Activated CD4-positive, alpha-beta T cell treated with anti-CD3 and anti-CD28 coated beads, Interleukin-2, amount 50 U/mL, for 24 hours (primary cell): ENCODE data around the gene PSMB5.

Experiments
- DNase-seq, 2 donors: peaks; one replicate each; pipeline ENCODE4 v3.0.0-alpha.2; 2020; ENCODE audit warnings: low read depth in 1 of 2, low spot score in 1 of 2

The PSMB5 gene

GRCh38 chr14:23045419-23046357 is 11.0 kb upstream of the PSMB5 start:
- no peak for DNase-seq

- no peak for DNase-seq
Measured at GRCh38 chr14:23044840-23045239, 10.1 kb upstream of the PSMB5 start.

GRCh38 chr14:23043754-23044153 is 9.1 kb upstream of the PSMB5 start:
- DNase-seq: no peak

- DNase-seq: no peak
Measured at GRCh38 chr14:23043145-23043544, 8.4 kb upstream of the PSMB5 start.

- no peak for DNase-seq
Measured at GRCh38 chr14:23042162-23042965, 7.7 kb upstream of the PSMB5 start, which contains the start of gene PSMB11. Gene PSMB11 (plus strand): TSS chr14:23042212. CDS start chr14:23042226, 14 bp downstream.

GRCh38 chr14:23041729-23042128 is 7.0 kb upstream of the PSMB5 start:
- DNase-seq: no peak

- DNase-seq: no peak
Measured at GRCh38 chr14:23040100-23040499, 5.4 kb upstream of the PSMB5 start.

- DNase-seq: no peak
Measured at GRCh38 chr14:23035303-23036144, 824 bp upstream of the PSMB5 start.

GRCh38 chr14:23033801-23034497 is 751 bp downstream of the PSMB5 start:
- no peak for DNase-seq

- no peak for DNase-seq
Measured at GRCh38 chr14:23033251-23033727, 1.4 kb downstream of the PSMB5 start.

- no peak for DNase-seq
Measured at GRCh38 chr14:23030936-23031335, 3.8 kb downstream of the PSMB5 start.

- DNase-seq: no peak
Measured at GRCh38 chr14:23028799-23029198, 5.9 kb downstream of the PSMB5 start.

- no peak for DNase-seq
Measured at GRCh38 chr14:23025151-23025814, 9.4 kb downstream of the PSMB5 start.

GRCh38 chr14:23024612-23025075 is 10.1 kb downstream of the PSMB5 start:
- no peak for DNase-seq

- no peak for DNase-seq
Measured at GRCh38 chr14:23023795-23024152, 10.9 kb downstream of the PSMB5 start.

- DNase-seq: no peak
Measured at GRCh38 chr14:23023022-23023794, 11.5 kb downstream of the PSMB5 start.

GRCh38 chr14:23021889-23022442 is 12.7 kb downstream of the PSMB5 start:
- DNase-seq: no peak

GRCh38 chr14:23021434-23021833 is 13.3 kb downstream of the PSMB5 start:
- no peak for DNase-seq
